Common myeloid progenitor, CD34-positive (primary cell): ENCODE data around the gene BLNK. TPM values are rescaled to one million over a fixed set of nuclear protein-coding genes. Genes with fewer than 3 reads are reported as not detected.

Source experiments
- CTCF ChIA-PET: fragments of 350-600 bp; sonication (Branson Sonifier 250); formaldehyde crosslinking; loops from one replicate; lab custom pipeline; 2021; ENCODE audit warnings: antibody characterized with exemption; lab: Charles Lee
- POLR2A ChIA-PET: fragments of 350-600 bp; sonication (Branson Sonifier 250); formaldehyde crosslinking; loops from one replicate; lab custom pipeline; 2021; ENCODE audit warnings: antibody characterized with exemption; lab: Charles Lee
- DNase-seq, 3 donors: peaks; one replicate each; pipeline versions ENCODE4 v3.0.0 to v3.0.0-alpha.2; 2013
- H3K27ac ChIP-seq, 2 experiments: 1 replicate in 1 of 2; 2 replicates in 1 of 2; pipeline ENCODE4 v1.7.0; 2013; ENCODE audit warnings: inconsistent platforms in 2 of 2, low read length in 2 of 2, mild to moderate bottlenecking in 2 of 2, low read depth in 1 of 2, moderate library complexity in 1 of 2; ENCODE audit not compliant: severe bottlenecking in 2 of 2, insufficient read depth in 1 of 2, poor library complexity in 1 of 2
- H3K27me3 ChIP-seq, 5 experiments: replicated peaks in 2 of 5; 1 replicate in 3 of 5; 2 replicates in 2 of 5; pipeline versions ENCODE4 v1.6.1 to v1.7.0; 2013; ENCODE audit warnings: low read length in 4 of 5, mild to moderate bottlenecking in 2 of 5, moderate library complexity in 2 of 5, inconsistent platforms in 1 of 5; ENCODE audit not compliant: insufficient read depth in 5 of 5, control insufficient read depth in 4 of 5
- H3K36me3 ChIP-seq, 4 experiments: 1 replicate in 2 of 4; 2 replicates in 2 of 4; pipeline versions ENCODE4 v1.6.1 to v1.7.0; 2013; ENCODE audit warnings: low read length in 3 of 4, control low read depth in 1 of 4, mild to moderate bottlenecking in 1 of 4; ENCODE audit not compliant: control insufficient read depth in 4 of 4, insufficient read depth in 4 of 4
- H3K4me1 ChIP-seq, 4 experiments: 1 replicate in 3 of 4; 2 replicates in 1 of 4; pipeline versions ENCODE4 v1.6.1 to v1.7.1; 2013; ENCODE audit warnings: low read length in 3 of 4, mild to moderate bottlenecking in 3 of 4, control low read depth in 1 of 4, inconsistent platforms in 1 of 4, moderate library complexity in 1 of 4; ENCODE audit not compliant: control insufficient read depth in 4 of 4, insufficient read depth in 4 of 4; ENCODE audit errors: control extremely low read depth in 1 of 4
- H3K4me3 ChIP-seq, 7 experiments: 1 replicate in 4 of 7; 2 replicates in 3 of 7; pipeline versions ENCODE4 v1.5.1 to v1.7.0; 2013; ENCODE audit warnings: mild to moderate bottlenecking in 7 of 7, low read length in 6 of 7, moderate library complexity in 6 of 7, inconsistent platforms in 2 of 7, low read depth in 2 of 7, control low read depth in 1 of 7; ENCODE audit not compliant: insufficient read depth in 4 of 7, control insufficient read depth in 1 of 7; ENCODE audit errors: extremely low read depth in 1 of 7
- H3K9me3 ChIP-seq, 5 experiments: 1 replicate in 4 of 5; 2 replicates in 1 of 5; pipeline versions ENCODE4 v1.6.1 to v1.7.1; 2013; ENCODE audit warnings: low read length in 4 of 5, mild to moderate bottlenecking in 2 of 5, inconsistent platforms in 1 of 5, low read depth in 1 of 5, moderate library complexity in 1 of 5; ENCODE audit not compliant: control insufficient read depth in 4 of 5, insufficient read depth in 2 of 5; ENCODE audit errors: control extremely low read depth in 1 of 5
- WGBS: methylation state at CpG from one replicate; pipeline ENCODE4 v1.1.5; 2013; ENCODE audit not compliant: insufficient coverage; 5-methylcytosine and 5-hydroxymethylcytosine counted together
- polyA plus RNA-seq: library from polyadenylated mRNA; unstranded; fragments of 120-200 nt; gene quantifications from one replicate; pipeline ENCODE4 v1.2.1, GENCODE V29; 2013

The BLNK gene
- 3.1 TPM for polyA plus RNA-seq

- Histone ChIP-seq H3K4me3 (peak within 1 kb of the TSS in 1 of 7 experiments; percentile 5), H3K4me1 (peaks cover 0 to 17% (median 7%) of the 10 kb centered on the region in 4 experiments), H3K27me3 (no peaks in the 10 kb centered on the region), H3K9me3 (no peaks in the 10 kb centered on the region), H3K27ac (no peak within 1 kb of the TSS), H3K36me3 (no peaks in the 10 kb centered on the region)
- ChIA-PET CTCF (interaction anchor here (0.8 to 2.2 kb wide), 8 partner anchors 10 to 42 kb away, joined by 3 to 8 read pairs (median 3); no protein-coding TSS in a partner anchor), POLR2A (no interaction called here)
- 92% methylated on average over 6 of the region's 6 CpGs for WGBS
- DNase-seq: peak in 2 of 3 donors; percentile 28 to 44
These were observed at the start of gene BLNK for GRCh38 chr10:96271016-96271815. BLNK (minus strand) TSS chr10:96271569; CDS start chr10:96271398, 171 bp downstream.

GRCh38 chr10:96319754-96320474 lies 48.5 kb upstream of the BLNK start:
- DNase-seq: peak in 2 of 3 donors; percentile 46 to 54
- ChIA-PET POLR2A (interaction anchor here (0.6 kb wide), 1 partner anchor 1024 kb away, joined by 4 read pairs; no protein-coding TSS in a partner anchor), CTCF (interaction anchor here (0.7 to 2.0 kb wide), 6 partner anchors 9 to 90 kb away, joined by 3 to 6 read pairs (median 4); no protein-coding TSS in a partner anchor)
- no peak overlapping the region for H3K27ac ChIP-seq
- peaks cover 0 to 5% (median 1%) of the 10 kb centered on the region in 4 experiments for H3K4me1 ChIP-seq
- no peaks in the 10 kb centered on the region for H3K9me3 ChIP-seq
- H3K36me3 ChIP-seq: peaks cover 0 to 4% (median 0%) of the 10 kb centered on the region in 4 experiments
- no CpG with 5 or more reads among the region's 3 CpGs for WGBS
- H3K27me3 ChIP-seq: peaks cover 0 to 2% (median 0%) of the 10 kb centered on the region in 5 experiments
- H3K4me3 ChIP-seq: no peak overlapping the region

- ChIA-PET CTCF (interaction anchor here (0.6 to 1.9 kb wide), 6 partner anchors 11 to 88 kb away, joined by 3 to 7 read pairs (median 4); no protein-coding TSS in a partner anchor), POLR2A (interaction anchor here (0.6 kb wide), 1 partner anchor 9 kb away, joined by 4 read pairs; no protein-coding TSS in a partner anchor)
- Histone ChIP-seq H3K4me3 (no peak overlapping the region), H3K27me3 (no peaks in the 10 kb centered on the region), H3K27ac (no peak overlapping the region), H3K36me3 (no peaks in the 10 kb centered on the region), H3K9me3 (no peaks in the 10 kb centered on the region), H3K4me1 (peaks cover 0 to 5% (median 1%) of the 10 kb centered on the region in 4 experiments)
- DNase-seq: no peak
- no CpG with 5 or more reads among the region's 4 CpGs for WGBS
These were observed 45.9 kb upstream of the BLNK start for GRCh38 chr10:96317067-96317833.

GRCh38 chr10:96313344-96313743 lies 42.0 kb upstream of the BLNK start:
- ChIA-PET CTCF (no interaction called here), POLR2A (no interaction called here)
- no peak for DNase-seq
- Histone ChIP-seq H3K27me3 (no peaks in the 10 kb centered on the region), H3K36me3 (no peaks in the 10 kb centered on the region), H3K4me1 (peaks cover 0 to 17% (median 3%) of the 10 kb centered on the region in 4 experiments), H3K9me3 (no peaks in the 10 kb centered on the region), H3K4me3 (no peak overlapping the region), H3K27ac (no peak overlapping the region)
- WGBS: 80% methylated on average over 1 of the region's 2 CpGs

- H3K27ac ChIP-seq: no peak overlapping the region
- no peaks in the 10 kb centered on the region for H3K9me3 ChIP-seq
- WGBS: no CpG with 5 or more reads among the region's 3 CpGs
- DNase-seq: no peak
- peaks cover 0 to 36% (median 7%) of the 10 kb centered on the region in 4 experiments for H3K4me1 ChIP-seq
- H3K4me3 ChIP-seq: no peak overlapping the region
- no peaks in the 10 kb centered on the region for H3K27me3 ChIP-seq
- CTCF ChIA-PET: interaction anchor here (1.8 kb wide), 1 partner anchor 82 kb away, joined by 5 read pairs; no protein-coding TSS in a partner anchor
- POLR2A ChIA-PET: no interaction called here
- H3K36me3 ChIP-seq: no peaks in the 10 kb centered on the region
These were observed 39.9 kb upstream of the BLNK start for GRCh38 chr10:96311180-96311715.

- no peak for DNase-seq
- 50% methylated on average over 1 of the region's 1 CpG for WGBS
- no peaks in the 10 kb centered on the region for H3K27me3 ChIP-seq
- ChIA-PET POLR2A (no interaction called here), CTCF (interaction anchor here (1.0 to 1.8 kb wide), 3 partner anchors 20 to 81 kb away, joined by 3 to 5 read pairs (median 5); no protein-coding TSS in a partner anchor)
- no peaks in the 10 kb centered on the region for H3K9me3 ChIP-seq
- no peak overlapping the region for H3K27ac ChIP-seq
- no peaks in the 10 kb centered on the region for H3K36me3 ChIP-seq
- H3K4me1 ChIP-seq: peaks cover 0 to 45% (median 7%) of the 10 kb centered on the region in 4 experiments
- H3K4me3 ChIP-seq: no peak overlapping the region
These were observed 38.9 kb upstream of the BLNK start for GRCh38 chr10:96310321-96310669.
